ENCODE results near the gene GGACT.

The GGACT gene

DNA sequence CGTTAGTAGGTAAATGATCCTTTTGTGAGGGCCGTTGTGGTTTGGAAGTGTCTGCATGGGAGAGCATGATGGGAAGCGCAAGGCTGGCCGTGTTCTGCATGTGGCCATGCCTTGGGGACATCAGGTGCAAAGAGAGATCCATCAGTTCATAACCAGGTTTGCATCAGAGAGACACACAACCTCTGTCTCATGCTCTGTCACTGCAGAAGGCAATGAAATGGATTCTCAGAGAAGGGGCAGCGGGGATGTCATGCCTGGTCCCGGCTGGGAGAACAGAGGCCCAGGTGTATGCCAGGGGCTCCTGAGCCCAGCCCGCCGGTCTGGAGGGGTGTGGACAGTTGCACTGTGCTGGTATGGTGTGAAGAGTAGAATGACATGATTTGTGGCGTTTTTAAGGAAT lies 60.2 kb downstream of the GGACT start:
- H3K27ac ChIP-seq (ENCODE audit: low read depth, low read length): no peak overlapping the region

DNA sequence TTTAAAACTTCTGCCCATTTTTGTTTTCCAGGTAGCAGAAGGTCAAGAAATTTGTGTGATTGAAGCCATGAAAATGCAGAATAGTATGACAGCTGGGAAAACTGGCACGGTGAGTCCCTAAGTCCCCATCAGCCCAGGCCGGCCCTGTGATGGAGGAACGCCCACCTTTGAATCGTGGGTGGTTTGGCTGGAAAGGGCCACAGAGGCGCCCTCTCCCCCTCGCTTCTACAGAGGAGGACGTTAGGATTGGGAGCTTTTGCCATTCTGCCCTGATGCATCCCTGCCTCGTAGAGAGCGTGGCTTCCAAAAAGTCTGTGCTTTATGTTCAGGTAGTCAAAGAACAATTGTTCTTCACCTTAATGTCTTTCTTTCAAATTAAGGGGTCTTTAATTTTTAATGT lies 60.9 kb downstream of the GGACT start:
- peaks cover 17 to 18% of the 10 kb centered on the region in 2 experiments for H3K4me1 ChIP-seq (ENCODE audit: control insufficient read depth in 1 of 2, insufficient read depth in 2 of 2, low read length in 2 of 2)
- H3K27me3 ChIP-seq (ENCODE audit: insufficient read depth, low read length): no peaks in the 10 kb centered on the region
- H2AK5ac ChIP-seq (ENCODE audit: low read length): no peak overlapping the region
- H3K79me1 ChIP-seq (ENCODE audit: low read length): peaks cover 2% of the 10 kb centered on the region
- no peak overlapping the region for H2AFZ ChIP-seq (ENCODE audit: insufficient read depth, low read length, poor library complexity)
- H3K4me3 ChIP-seq (ENCODE audit: low read depth, low read length): no peak overlapping the region
- no peak overlapping the region for H2BK120ac ChIP-seq (ENCODE audit: insufficient read depth, low read length, poor library complexity)
- H3K9ac ChIP-seq (ENCODE audit: low read length): no peak overlapping the region
- no peak overlapping the region for H2BK5ac ChIP-seq (ENCODE audit: low read depth, low read length, poor library complexity)
- H3K18ac ChIP-seq (ENCODE audit: low read length): no peak overlapping the region
- no peak overlapping the region for H4K8ac ChIP-seq (ENCODE audit: low read depth, low read length)
- DNase-seq: no peak
- H3K4ac ChIP-seq (ENCODE audit: low read depth, low read length): no peak overlapping the region
- no peaks in the 10 kb centered on the region for H3K9me3 ChIP-seq (ENCODE audit: insufficient read depth, low read depth, low read length)
- H3K4me2 ChIP-seq (ENCODE audit: low read length): no peak overlapping the region
- no peak overlapping the region for H3K23ac ChIP-seq (ENCODE audit: low read length)
- no CpG with 5 or more reads among the region's 9 CpGs for WGBS (ENCODE audit: extremely low coverage, insufficient coverage, insufficient read length)
- no peaks in the 10 kb centered on the region for H3K79me2 ChIP-seq (ENCODE audit: control insufficient read depth, insufficient read depth, low read length, poor library complexity)
- H4K12ac ChIP-seq (ENCODE audit: low read depth, low read length): no peak overlapping the region
- peaks cover 2 to 5% of the 10 kb centered on the region in 2 experiments for H3K36me3 ChIP-seq (ENCODE audit: control insufficient read depth in 1 of 2, insufficient read depth in 2 of 2, low read length in 2 of 2)
- H2BK12ac ChIP-seq (ENCODE audit: low read length): no peak overlapping the region
- H4K91ac ChIP-seq (ENCODE audit: low read depth, low read length): no peak overlapping the region
- H3K14ac ChIP-seq (ENCODE audit: low read length): no peak overlapping the region
- H3K27ac ChIP-seq (ENCODE audit: low read depth, low read length): no peak overlapping the region

More for the DNA sequence above, 60.2 kb downstream of the GGACT start:
- no peak overlapping the region for H2AK5ac ChIP-seq (ENCODE audit: low read length)
- H2BK5ac ChIP-seq (ENCODE audit: low read depth, low read length, poor library complexity): no peak overlapping the region
- no peak overlapping the region for H2AFZ ChIP-seq (ENCODE audit: insufficient read depth, low read length, poor library complexity)
- H3K9me3 ChIP-seq (ENCODE audit: insufficient read depth, low read depth, low read length): no peaks in the 10 kb centered on the region
- H3K23ac ChIP-seq (ENCODE audit: low read length): no peak overlapping the region
- no peak overlapping the region for H2BK120ac ChIP-seq (ENCODE audit: insufficient read depth, low read length, poor library complexity)
- no peak overlapping the region for H3K4ac ChIP-seq (ENCODE audit: low read depth, low read length)
- H3K9ac ChIP-seq (ENCODE audit: low read length): no peak overlapping the region
- no peak overlapping the region for H3K4me2 ChIP-seq (ENCODE audit: low read length)
- H4K8ac ChIP-seq (ENCODE audit: low read depth, low read length): no peak overlapping the region
- peaks cover 4 to 5% of the 10 kb centered on the region in 2 experiments for H3K36me3 ChIP-seq (ENCODE audit: control insufficient read depth in 1 of 2, insufficient read depth in 2 of 2, low read length in 2 of 2)
- H3K79me1 ChIP-seq (ENCODE audit: low read length): peaks cover 2% of the 10 kb centered on the region
- H3K18ac ChIP-seq (ENCODE audit: low read length): no peak overlapping the region
- WGBS (ENCODE audit: extremely low coverage, insufficient coverage, insufficient read length): no CpG with 5 or more reads among the region's 9 CpGs
- H3K14ac ChIP-seq (ENCODE audit: low read length): no peak overlapping the region
- H3K79me2 ChIP-seq (ENCODE audit: control insufficient read depth, insufficient read depth, low read length, poor library complexity): no peaks in the 10 kb centered on the region
- DNase-seq: no peak
- no peak overlapping the region for H4K12ac ChIP-seq (ENCODE audit: low read depth, low read length)
- peaks cover 17 to 18% of the 10 kb centered on the region in 2 experiments for H3K4me1 ChIP-seq (ENCODE audit: control insufficient read depth in 1 of 2, insufficient read depth in 2 of 2, low read length in 2 of 2)
- H3K4me3 ChIP-seq (ENCODE audit: low read depth, low read length): no peak overlapping the region
- no peak overlapping the region for H4K91ac ChIP-seq (ENCODE audit: low read depth, low read length)
- H3K27me3 ChIP-seq (ENCODE audit: insufficient read depth, low read length): no peaks in the 10 kb centered on the region
- H2BK12ac ChIP-seq (ENCODE audit: low read length): no peak overlapping the region

DNA sequence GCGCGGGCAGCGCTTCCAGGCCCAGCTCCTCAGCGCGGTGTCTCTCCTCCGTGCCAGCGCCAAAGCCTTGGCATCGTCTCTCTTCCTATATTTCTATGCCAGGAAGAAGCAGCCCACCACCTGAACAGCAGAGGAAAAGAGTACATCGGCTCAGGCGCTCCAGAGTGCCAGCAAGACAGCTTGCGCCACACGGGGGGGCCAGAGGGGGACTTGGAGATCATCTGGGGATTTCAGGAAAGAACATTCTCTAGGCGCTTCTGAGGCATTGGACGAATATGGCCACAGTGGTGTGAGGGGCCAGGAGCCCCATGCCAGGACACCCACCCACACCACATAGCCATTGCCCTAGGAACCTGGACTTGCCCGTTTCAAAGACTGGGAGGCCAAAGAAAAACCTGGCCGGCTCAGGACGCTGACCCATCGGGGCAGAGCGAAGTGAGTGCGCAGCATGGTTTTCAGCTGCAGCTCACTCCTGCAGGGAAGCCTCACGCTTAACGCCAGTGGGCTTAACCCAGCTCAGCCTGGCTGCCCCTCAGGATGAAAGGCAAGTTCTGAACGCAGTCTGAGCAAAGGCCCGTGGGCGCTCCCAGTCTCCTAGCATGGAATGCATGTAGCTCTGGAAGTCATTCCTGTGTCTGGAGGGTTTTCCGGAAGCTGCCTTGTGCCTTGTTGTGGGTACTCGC lies 62.1 kb downstream of the GGACT start:
- no peak for DNase-seq
- no peak overlapping the region for H3K18ac ChIP-seq (ENCODE audit: low read length)
- no peak overlapping the region for H3K23ac ChIP-seq (ENCODE audit: low read length)
- H2AFZ ChIP-seq (ENCODE audit: insufficient read depth, low read length, poor library complexity): no peak overlapping the region
- no peaks in the 10 kb centered on the region for H3K79me2 ChIP-seq (ENCODE audit: control insufficient read depth, insufficient read depth, low read length, poor library complexity)
- H3K4me1 ChIP-seq (ENCODE audit: control insufficient read depth in 1 of 2, insufficient read depth in 2 of 2, low read length in 2 of 2): peaks cover 17 to 18% of the 10 kb centered on the region in 2 experiments
- H2AK5ac ChIP-seq (ENCODE audit: low read length): peak overlapping the region; percentile 39
- no peak overlapping the region for H3K27ac ChIP-seq (ENCODE audit: low read depth, low read length)
- H3K4ac ChIP-seq (ENCODE audit: low read depth, low read length): no peak overlapping the region
- peak overlapping the region; percentile 52 for H4K91ac ChIP-seq (ENCODE audit: low read depth, low read length)
- H2BK12ac ChIP-seq (ENCODE audit: low read length): peak overlapping the region; percentile 9
- no peaks in the 10 kb centered on the region for H3K27me3 ChIP-seq (ENCODE audit: insufficient read depth, low read length)
- H3K4me2 ChIP-seq (ENCODE audit: low read length): no peak overlapping the region
- no peak overlapping the region for H4K12ac ChIP-seq (ENCODE audit: low read depth, low read length)
- no peak overlapping the region for H2BK5ac ChIP-seq (ENCODE audit: low read depth, low read length, poor library complexity)
- H3K14ac ChIP-seq (ENCODE audit: low read length): no peak overlapping the region
- peaks cover 2 to 3% of the 10 kb centered on the region in 2 experiments for H3K36me3 ChIP-seq (ENCODE audit: control insufficient read depth in 1 of 2, insufficient read depth in 2 of 2, low read length in 2 of 2)
- no peak overlapping the region for H3K4me3 ChIP-seq (ENCODE audit: low read depth, low read length)
- H3K79me1 ChIP-seq (ENCODE audit: low read length): peaks cover 2% of the 10 kb centered on the region
- no peak overlapping the region for H3K9ac ChIP-seq (ENCODE audit: low read length)
- H4K8ac ChIP-seq (ENCODE audit: low read depth, low read length): no peak overlapping the region
- no peaks in the 10 kb centered on the region for H3K9me3 ChIP-seq (ENCODE audit: insufficient read depth, low read depth, low read length)
- no CpG with 5 or more reads among the region's 27 CpGs for WGBS (ENCODE audit: extremely low coverage, insufficient coverage, insufficient read length)
- no peak overlapping the region for H2BK120ac ChIP-seq (ENCODE audit: insufficient read depth, low read length, poor library complexity)

DNA sequence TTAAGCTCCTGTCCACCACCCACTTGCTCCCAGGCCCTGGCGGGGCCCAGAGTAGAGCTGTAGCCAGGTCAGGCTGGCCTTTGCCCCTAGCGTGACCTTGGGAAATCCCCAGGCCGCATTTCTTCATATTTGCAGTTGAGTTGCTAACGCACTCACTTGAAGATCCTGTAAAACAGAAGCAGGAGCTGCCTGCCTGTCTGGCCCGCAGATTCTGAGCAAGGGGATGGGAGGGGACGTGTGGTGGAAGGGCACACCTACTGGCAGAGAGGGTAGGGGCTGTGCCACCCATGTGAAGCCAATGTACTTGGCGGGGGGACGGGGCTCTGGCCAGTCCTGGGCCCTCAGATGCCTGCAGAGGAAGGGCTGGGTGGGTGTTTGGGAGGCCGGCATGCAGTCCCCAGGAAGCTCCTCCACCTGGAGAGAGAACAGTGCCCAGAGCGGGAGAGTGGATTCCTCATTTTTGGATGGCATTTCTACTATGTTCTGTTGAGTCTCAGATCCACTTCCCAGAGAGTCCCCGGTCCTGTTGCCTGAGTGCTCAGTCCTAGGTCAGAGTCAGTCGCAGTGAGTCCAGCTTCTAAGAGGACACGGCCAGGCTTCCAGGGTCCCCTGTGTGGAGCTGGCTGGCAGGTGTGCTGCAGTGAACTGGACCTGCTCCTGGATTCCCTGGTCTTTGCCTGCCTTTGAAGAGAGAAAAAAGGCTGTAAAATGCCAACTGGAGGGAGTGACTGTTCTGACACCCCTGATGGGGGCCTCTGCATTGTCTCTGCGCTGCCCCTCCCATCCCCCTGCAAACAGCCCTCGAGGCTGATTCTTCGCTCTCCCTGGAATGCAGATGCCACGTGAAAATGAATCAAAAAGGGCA lies 62.9 kb downstream of the GGACT start:
- Histone ChIP-seq H3K36me3 (ENCODE audit: control insufficient read depth in 1 of 2, insufficient read depth in 2 of 2, low read length in 2 of 2) (peaks cover 2 to 3% of the 10 kb centered on the region in 2 experiments), H3K4me2 (ENCODE audit: low read length) (no peak overlapping the region), H4K12ac (ENCODE audit: low read depth, low read length) (peak overlapping the region; percentile 12), H3K9ac (ENCODE audit: low read length) (no peak overlapping the region), H4K91ac (ENCODE audit: low read depth, low read length) (no peak overlapping the region), H3K14ac (ENCODE audit: low read length) (no peak overlapping the region), H2AFZ (ENCODE audit: insufficient read depth, low read length, poor library complexity) (no peak overlapping the region), H2AK5ac (ENCODE audit: low read length) (no peak overlapping the region), H2BK120ac (ENCODE audit: insufficient read depth, low read length, poor library complexity) (no peak overlapping the region), H3K4ac (ENCODE audit: low read depth, low read length) (no peak overlapping the region), H3K4me3 (ENCODE audit: low read depth, low read length) (no peak overlapping the region), H2BK5ac (ENCODE audit: low read depth, low read length, poor library complexity) (no peak overlapping the region), H3K9me3 (ENCODE audit: insufficient read depth, low read depth, low read length) (no peaks in the 10 kb centered on the region), H3K23ac (ENCODE audit: low read length) (no peak overlapping the region), H4K8ac (ENCODE audit: low read depth, low read length) (peak overlapping the region; percentile 14), H2BK12ac (ENCODE audit: low read length) (no peak overlapping the region), H3K27ac (ENCODE audit: low read depth, low read length) (no peak overlapping the region), H3K18ac (ENCODE audit: low read length) (no peak overlapping the region), H3K27me3 (ENCODE audit: insufficient read depth, low read length) (no peaks in the 10 kb centered on the region), H3K4me1 (ENCODE audit: control insufficient read depth in 1 of 2, insufficient read depth in 2 of 2, low read length in 2 of 2) (peaks cover 18 to 19% of the 10 kb centered on the region in 2 experiments), H3K79me1 (ENCODE audit: low read length) (peaks cover 2% of the 10 kb centered on the region), H3K79me2 (ENCODE audit: control insufficient read depth, insufficient read depth, low read length, poor library complexity) (no peaks in the 10 kb centered on the region)
- no CpG with 5 or more reads among the region's 17 CpGs for WGBS (ENCODE audit: extremely low coverage, insufficient coverage, insufficient read length)
- peak; percentile 27 to 65 for DNase-seq

Measured in trophoblast cell (in vitro differentiated cells and primary cell).